HL-60/S4 treated with phorbol 12-myristate 13-acetate at 8.2 ng/mL for 4 days and 3 days (cell line): Measurements from ENCODE around the gene NCF2.
"Not testable (repeated sequence)": the region's sequence is repeated elsewhere in the genome, so short reads cannot be mapped to it uniquely, and the experiment has no call there.

Experiments
- in situ Hi-C: fragments of 300-500 bp; cut with MboI; formaldehyde crosslinking; loops from 2 replicates; pipeline ENCODE4 v1.15.0; 2022; ENCODE audit warnings: low sequenced_read_pairs

The NCF2 gene

GRCh38 chr1:183612975-183613374, 22.7 kb upstream of the NCF2 start:
- in situ Hi-C loops = not testable (repeated sequence)

- in situ Hi-C loops = no loop called here
Observed at GRCh38 chr1:183612407-183612806, 22.1 kb upstream of the NCF2 start.

GRCh38 chr1:183611021-183611420, 20.8 kb upstream of the NCF2 start:
- in situ Hi-C loops = no loop called here

- in situ Hi-C loops = no loop called here
Observed at GRCh38 chr1:183609759-183610452, 19.6 kb upstream of the NCF2 start.

GRCh38 chr1:183609313-183609712, 19.1 kb upstream of the NCF2 start:
- in situ Hi-C loops = no loop called here

GRCh38 chr1:183607322-183607980, 17.2 kb upstream of the NCF2 start:
- in situ Hi-C loops = no loop called here

- in situ Hi-C loops = no loop called here
Observed at GRCh38 chr1:183605904-183606303, 15.6 kb upstream of the NCF2 start.

- in situ Hi-C loops = no loop called here
Observed at GRCh38 chr1:183604815-183605214, 14.6 kb upstream of the NCF2 start.

GRCh38 chr1:183604038-183604808, 14.0 kb upstream of the NCF2 start:
- in situ Hi-C loops = no loop called here

- in situ Hi-C loops = no loop called here
Observed at GRCh38 chr1:183602510-183602909, 12.3 kb upstream of the NCF2 start.

- in situ Hi-C loops = no loop called here
Observed at GRCh38 chr1:183600634-183601033, 10.4 kb upstream of the NCF2 start.

- in situ Hi-C loops = no loop called here
Observed at GRCh38 chr1:183600136-183600535, 9.9 kb upstream of the NCF2 start.

GRCh38 chr1:183598386-183598785, 8.1 kb upstream of the NCF2 start:
- in situ Hi-C loops = no loop called here

GRCh38 chr1:183597656-183598347, 7.5 kb upstream of the NCF2 start:
- in situ Hi-C loops = no loop called here

GRCh38 chr1:183596500-183596899, 6.2 kb upstream of the NCF2 start:
- in situ Hi-C loops = no loop called here

GRCh38 chr1:183595537-183595936, 5.3 kb upstream of the NCF2 start:
- in situ Hi-C loops = no loop called here

GRCh38 chr1:183593356-183593755, 3.1 kb upstream of the NCF2 start:
- in situ Hi-C loops = no loop called here

- in situ Hi-C loops = no loop called here
Observed at GRCh38 chr1:183592733-183593132, 2.5 kb upstream of the NCF2 start.

GRCh38 chr1:183589874-183590243, 400 bp downstream of the NCF2 start:
- in situ Hi-C loops = no loop called here

GRCh38 chr1:183589384-183589783, 875 bp downstream of the NCF2 start:
- in situ Hi-C loops = no loop called here

GRCh38 chr1:183588827-183589226, 1.4 kb downstream of the NCF2 start:
- in situ Hi-C loops = no loop called here
